ENCODE measurements around the gene GJB4.
"Not testable (repeated sequence)": the region's sequence is repeated elsewhere in the genome, so short reads cannot be mapped to it uniquely, and the experiment has no call there.

Gene GJB4

DNA sequence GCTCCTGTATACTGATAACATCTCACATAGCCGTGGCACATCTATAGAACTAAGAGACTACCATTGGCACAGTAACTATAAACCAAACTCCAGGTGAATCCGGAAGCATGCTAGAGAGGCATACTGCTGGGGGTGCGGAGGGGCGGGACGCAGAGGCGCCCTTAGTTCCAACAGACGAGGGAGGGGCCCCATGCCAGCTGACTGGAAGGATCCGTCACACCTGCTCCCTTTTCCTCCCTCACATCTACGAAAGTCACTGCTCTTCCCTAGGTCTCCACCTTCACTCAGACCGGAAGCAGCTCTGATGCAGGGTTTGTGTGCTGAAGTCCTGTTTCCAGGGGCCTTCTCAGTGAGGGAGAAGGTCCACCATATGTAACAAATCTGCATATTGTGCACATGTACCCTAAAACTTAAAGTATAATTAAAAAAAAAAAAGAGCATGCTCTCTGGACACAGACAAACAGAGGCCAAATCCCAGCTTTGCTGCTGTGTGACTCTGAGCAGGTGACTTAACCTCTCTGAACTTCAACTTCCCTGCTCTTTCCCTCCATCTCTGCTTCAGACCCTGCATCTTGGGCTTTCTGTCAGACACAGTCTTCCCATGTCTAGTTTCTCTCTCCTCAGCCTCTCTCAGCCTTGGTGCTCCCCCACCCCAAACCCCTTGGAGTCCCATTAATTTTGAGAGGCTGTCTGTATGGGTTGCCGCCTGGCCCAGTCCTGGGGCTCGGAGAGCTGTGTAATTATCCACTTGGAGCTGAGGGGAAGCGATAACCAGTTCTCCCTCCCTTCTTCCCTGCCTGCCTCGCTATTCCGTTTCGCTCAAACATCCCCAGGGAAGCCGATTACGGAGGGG, 12.5 kb upstream of the GJB4 start:
- DNase-seq (ENCODE audit: low read depth in 2 of 2) = no peak

DNA sequence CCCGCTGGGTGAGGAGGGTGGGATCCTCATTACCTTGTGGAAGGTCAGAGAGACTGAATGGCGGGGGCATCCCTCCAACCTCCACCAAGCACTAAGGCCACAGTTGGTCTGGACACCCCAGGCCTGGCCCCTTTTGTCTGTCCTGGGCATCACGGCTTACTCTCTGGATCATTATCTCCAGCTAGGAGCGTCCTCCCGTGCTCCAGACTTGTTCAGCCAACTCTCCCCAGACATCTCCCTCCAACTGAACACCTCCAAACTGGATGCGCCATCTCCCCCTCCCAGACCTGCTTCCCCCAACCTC, 11.9 kb upstream of the GJB4 start:
- no peak for DNase-seq (ENCODE audit: low read depth in 2 of 2)

DNA sequence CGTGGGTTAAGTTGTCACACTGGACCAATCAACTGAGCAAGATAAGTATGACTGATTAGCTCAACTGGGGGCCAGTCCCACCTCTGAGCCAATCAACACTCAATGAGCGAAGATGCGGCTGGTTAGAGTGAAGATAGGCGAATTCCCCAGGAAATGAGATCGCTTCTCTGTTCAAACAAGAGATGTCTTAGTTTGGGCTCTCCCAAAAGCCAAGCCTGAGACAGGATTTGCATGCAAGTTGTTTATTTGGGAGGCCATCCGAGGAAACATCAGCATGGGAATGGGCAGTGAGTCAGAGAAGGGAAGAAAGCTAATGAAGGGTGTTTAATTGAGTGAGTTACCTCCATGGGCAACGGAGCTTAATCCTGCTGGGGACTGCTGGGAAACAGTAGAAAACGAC, 9.5 kb upstream of the GJB4 start:
- no peak for DNase-seq (ENCODE audit: low read depth in 2 of 2)

GRCh38 chr1:34750610-34751009, 8.9 kb upstream of the GJB4 start:
- DNase-seq (ENCODE audit: low read depth in 2 of 2) = no peak

DNA sequence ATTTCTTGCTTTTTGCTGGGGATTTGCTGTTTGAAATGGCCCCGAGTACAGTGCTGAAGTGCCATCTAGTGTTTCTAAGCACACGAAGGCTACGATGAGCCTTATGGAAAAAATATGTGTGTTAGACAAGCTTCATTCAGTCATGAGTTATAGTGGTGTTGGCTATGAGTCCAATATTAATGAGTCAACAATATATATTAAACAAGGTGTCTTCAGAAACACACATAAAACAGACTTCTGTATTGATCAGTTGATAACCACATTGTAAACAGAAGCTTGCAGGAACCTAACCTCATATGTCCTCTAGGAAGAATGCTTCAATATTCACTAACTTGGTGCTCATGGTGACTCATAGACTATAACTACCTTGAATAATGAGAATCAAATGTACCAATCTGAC, 6.4 kb upstream of the GJB4 start:
- no peak for DNase-seq (ENCODE audit: low read depth in 2 of 2)

DNA sequence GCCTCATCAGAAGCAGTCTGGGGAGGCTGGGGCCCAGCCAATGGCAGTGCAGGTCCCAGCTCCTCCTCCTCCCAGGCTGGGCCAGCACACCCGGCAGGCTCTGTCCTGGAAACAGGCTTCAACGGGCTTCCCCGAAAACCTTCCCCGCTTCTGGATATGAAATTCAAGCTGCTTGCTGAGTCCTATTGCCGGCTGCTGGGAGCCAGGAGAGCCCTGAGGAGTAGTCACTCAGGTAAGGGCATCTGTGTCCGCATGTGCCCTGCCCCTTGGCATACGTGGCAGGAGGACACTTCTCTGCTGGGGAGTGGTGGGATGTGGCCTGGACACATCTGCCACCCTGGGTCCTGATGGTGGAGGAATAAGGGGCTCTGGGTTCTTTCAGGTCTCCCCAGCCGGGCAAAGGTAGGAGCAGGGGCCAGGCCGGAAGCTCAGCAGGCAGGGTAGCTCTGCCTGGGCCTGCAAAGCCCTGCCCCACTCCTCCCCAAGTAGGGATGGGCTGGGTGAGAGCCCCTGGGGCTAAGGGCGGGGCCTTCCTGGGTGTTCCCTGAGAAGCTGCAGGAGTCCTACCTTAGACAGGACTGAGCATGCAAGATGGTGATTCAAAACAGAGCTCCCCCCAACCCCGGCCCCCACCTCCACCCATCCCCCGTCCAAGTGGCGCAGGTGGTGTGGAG, 4.4 kb upstream of the GJB4 start, which contains the start of gene GJB5:
GJB5 (plus strand) TSS at position 84 of the 674 bp plus-strand sequence. CDS start 2,284 bp downstream, outside the sequence.
- DNase-seq (ENCODE audit: low read depth in 2 of 2) = no peak

GRCh38 chr1:34755961-34756360, 3.6 kb upstream of the GJB4 start:
- no peak for DNase-seq (ENCODE audit: low read depth in 2 of 2)

DNA sequence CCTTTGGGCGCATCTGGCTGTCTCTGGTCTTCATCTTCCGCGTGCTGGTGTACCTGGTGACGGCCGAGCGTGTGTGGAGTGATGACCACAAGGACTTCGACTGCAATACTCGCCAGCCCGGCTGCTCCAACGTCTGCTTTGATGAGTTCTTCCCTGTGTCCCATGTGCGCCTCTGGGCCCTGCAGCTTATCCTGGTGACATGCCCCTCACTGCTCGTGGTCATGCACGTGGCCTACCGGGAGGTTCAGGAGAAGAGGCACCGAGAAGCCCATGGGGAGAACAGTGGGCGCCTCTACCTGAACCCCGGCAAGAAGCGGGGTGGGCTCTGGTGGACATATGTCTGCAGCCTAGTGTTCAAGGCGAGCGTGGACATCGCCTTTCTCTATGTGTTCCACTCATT, 2.2 kb upstream of the GJB4 start:
- no peak for DNase-seq (ENCODE audit: low read depth in 2 of 2)

DNA sequence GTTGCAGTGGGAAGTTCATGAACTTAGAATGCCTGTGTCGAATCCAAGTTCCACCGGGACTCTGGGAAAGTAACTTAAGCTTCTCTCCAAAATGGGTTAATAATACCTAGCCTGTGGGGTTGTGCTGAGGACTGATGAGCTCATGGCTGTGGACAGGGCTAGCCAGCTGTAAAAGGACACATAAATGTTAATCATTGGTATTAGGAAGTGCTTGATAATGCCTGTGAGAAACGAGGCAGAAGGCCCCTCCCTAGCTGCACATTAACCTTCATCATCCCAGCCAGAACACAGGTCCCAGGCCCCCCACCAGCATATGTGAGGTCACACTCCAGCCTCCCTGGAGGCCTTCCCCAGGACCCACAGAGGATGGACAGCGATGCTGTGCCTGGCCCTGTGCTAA, 789 bp upstream of the GJB4 start:
- DNase-seq (ENCODE audit: low read depth in 2 of 2) = no peak

- DNase-seq (ENCODE audit: low read depth in 2 of 2) = no peak
These were observed 1.7 kb downstream of the GJB4 start for GRCh38 chr1:34761176-34761761.

GRCh38 chr1:34761776-34762307, 2.3 kb downstream of the GJB4 start:
- DNase-seq (ENCODE audit: low read depth in 2 of 2) = no peak

DNA sequence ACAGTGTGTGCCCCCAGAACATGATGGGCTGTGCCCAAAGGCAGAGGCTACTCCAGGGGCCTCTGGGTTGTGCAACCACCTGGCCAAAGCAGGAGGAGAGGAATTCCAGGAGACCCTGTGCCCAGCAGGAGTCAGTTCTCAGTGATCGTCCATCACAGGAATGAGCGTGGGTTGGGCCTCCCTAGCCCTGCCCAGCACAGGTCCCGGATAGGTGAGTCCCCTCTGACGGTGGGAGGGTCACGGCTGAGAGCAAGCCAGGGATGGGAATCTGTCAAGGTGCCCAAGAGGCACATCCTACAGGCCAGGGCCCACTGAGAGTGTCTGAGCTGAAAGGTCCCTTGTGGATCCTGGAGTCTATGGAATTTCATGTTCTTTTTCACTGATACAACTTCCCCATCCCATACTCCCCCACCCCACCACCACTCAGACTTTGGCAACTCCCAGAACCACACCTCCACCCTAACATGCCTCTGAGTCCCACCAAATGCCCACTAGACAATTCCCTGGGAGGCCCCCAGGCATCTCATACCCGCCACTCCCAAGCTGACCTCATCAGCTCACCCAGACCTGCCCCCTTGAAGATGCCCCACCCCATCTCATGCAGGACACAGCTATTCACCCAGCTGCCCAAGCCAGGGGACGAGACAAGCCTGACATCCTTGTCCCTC, 3.1 kb downstream of the GJB4 start:
- no peak for DNase-seq (ENCODE audit: low read depth in 2 of 2)

GRCh38 chr1:34763142-34763781, 3.7 kb downstream of the GJB4 start:
- DNase-seq (ENCODE audit: low read depth in 2 of 2) = no peak

DNA sequence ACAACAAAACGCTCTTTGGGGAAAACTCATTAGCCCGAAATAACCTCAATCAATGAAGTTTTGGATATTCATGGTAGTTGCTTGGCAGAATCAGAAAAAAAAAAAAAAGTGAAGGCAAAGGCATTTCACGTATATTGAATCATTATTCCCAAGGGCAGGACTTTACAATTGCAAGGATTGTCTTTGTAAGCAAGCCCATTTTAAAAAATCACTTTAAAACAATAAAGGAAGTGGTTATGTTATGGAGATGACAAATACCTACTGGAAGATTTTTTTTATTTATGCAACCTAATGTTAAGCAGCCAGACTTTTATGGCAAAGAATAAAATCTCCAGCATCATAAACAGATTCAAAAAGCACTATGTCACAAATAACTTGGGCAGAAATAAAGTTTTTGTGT, 9.3 kb downstream of the GJB4 start:
- no peak for DNase-seq (ENCODE audit: low read depth in 2 of 2)

GRCh38 chr1:34770891-34771504, 11.5 kb downstream of the GJB4 start:
- no peak for DNase-seq (ENCODE audit: low read depth in 2 of 2)

DNA sequence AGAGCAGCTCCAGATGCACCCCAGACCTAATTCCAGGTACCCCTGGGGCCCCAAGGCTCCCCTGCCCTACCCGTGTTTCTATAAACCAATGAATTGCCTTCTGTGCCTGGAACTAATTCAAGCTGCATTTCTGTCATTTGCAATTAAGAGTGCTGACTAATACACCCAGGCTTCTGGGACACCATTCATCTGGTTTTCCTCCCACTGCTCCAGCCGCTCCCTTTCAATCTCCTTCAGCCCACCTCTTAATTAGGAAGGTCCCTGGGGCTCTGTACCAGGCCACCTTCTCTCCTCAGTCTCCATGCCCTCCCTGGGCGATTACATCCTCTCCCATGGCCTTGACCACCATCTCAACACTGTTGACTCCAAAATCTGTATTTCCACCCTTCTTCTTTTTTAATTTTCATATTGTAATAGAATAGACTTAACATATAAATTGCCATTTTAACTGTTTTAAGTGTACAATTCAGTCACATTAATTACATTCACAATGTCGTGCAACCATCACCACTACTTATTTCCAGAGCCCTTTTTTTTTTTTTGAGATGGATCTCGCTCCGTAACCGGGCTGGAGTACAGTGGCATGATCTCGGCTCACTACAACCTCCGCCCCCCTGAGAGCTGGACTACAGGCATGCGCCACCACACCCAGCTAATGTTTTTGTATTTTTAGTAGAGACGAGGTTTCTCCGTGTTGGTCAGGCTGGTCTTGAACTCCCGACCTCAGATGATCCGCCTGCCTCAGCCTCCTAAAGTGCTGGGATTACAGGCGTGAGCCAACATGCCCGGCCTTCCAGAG, 12.2 kb downstream of the GJB4 start:
- no peak for DNase-seq (ENCODE audit: low read depth in 2 of 2)

GRCh38 chr1:34773114-34773513, 13.6 kb downstream of the GJB4 start:
- not testable (repeated sequence) for DNase-seq (ENCODE audit: low read depth in 2 of 2)

- no peak for DNase-seq (ENCODE audit: low read depth in 2 of 2)
These were observed 15.4 kb downstream of the GJB4 start for GRCh38 chr1:34774957-34775356.

DNA sequence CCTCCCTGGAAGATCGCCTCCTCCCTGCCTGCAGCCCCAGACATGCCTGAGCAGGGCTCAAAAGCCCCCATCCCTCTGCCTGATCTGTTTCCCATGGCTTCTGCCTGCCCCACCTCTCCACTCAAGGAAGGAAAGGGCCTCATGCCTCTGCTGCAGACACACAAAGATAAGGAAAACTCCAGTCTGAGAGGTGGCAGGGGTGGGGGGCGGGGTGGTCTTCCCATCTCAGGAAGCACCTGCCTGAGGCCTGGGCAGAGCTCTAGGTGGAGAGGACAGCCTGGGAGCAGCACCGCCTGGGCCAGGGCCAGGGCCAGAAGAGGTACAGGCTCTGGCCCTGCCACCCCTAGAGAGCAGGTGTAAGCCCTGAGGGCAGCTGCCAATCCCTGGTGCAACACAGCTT, 17.4 kb downstream of the GJB4 start:
- DNase-seq (ENCODE audit: low read depth in 2 of 2) = no peak

DNA sequence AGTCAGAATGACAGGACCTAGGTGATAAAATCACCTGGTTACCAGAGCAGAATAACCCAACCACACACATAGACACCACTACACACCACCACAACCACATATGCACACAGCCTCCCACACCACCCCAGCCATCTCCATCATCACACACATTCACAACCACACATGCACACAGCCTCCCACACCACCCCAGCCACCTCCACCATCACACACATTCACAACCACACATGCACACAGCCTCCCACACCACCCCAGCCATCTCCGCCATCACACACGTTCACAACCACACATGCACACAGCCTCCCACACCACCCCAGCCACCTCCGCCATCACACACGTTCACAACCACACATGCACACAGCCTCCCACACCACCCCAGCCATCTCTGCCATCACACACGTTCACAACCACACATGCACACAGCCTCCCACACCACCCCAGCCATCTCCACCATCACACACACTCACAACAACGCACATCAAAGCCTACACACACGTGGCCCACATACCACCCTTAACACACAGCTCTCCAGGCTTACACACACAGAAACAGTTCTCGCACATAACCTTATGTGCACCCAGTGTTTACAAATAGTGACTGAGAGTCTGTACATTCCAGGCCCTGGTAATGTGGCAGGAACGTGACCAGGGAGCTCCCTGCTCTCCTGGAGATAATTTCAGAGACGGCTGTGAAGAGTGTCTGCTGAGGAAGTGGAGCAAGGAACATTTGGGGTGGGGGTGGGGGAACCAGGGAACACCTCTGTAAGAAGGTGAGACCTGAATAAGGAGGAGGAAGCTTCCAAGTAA, 18.2 kb downstream of the GJB4 start:
- DNase-seq (ENCODE audit: low read depth in 2 of 2) = no peak
